ENCODE data around the gene EYS. TPM values are rescaled to one million over a fixed set of nuclear protein-coding genes. Genes with fewer than 3 reads are reported as not detected.

Gene EYS
- total and polyA plus RNA-seq, 5 donors from 2014 or later = 0.03 to 0.09 (median 0.05) TPM; not detected in 1

- Histone ChIP-seq H3K4me3 (ENCODE audit: low read depth, low read length) (no peak overlapping the region), H3K36me3 (ENCODE audit: control insufficient read depth, insufficient read depth, low read length) (no peaks in the 10 kb centered on the region), H3K9me3 (ENCODE audit: control insufficient read depth in 2 of 2, low read length in 2 of 2) (no peaks in the 10 kb centered on the region), H3K27ac (ENCODE audit: insufficient read depth, low read length, poor library complexity, severe bottlenecking) (no peak overlapping the region), H3K4me1 (ENCODE audit: control insufficient read depth, insufficient read depth, low read length, poor library complexity, severe bottlenecking) (no peaks in the 10 kb centered on the region), H3K27me3 (ENCODE audit: control insufficient read depth, insufficient read depth, low read length) (no peaks in the 10 kb centered on the region)
- H3K4me1 Mint-ChIP-seq = no peaks in the 10 kb centered on the region
- DNase-seq (no peak), ATAC-seq (ENCODE audit: low read depth in 2 of 2) (no peak)
- H3K9me3 Mint-ChIP-seq = peaks cover 0 to 41% (median 10%) of the 10 kb centered on the region in 7 donors
- no peak overlapping the region for H3K4me3 Mint-ChIP-seq
- no peak overlapping the region for H3K27ac Mint-ChIP-seq
- H3K27me3 Mint-ChIP-seq = no peaks in the 10 kb centered on the region
- no peaks in the 10 kb centered on the region for H3K36me3 Mint-ChIP-seq
Measured at GRCh38 chr6:64847396-64847795, 859.6 kb downstream of the EYS start.

- no peaks in the 10 kb centered on the region for H3K36me3 ChIP-seq (ENCODE audit: control insufficient read depth, insufficient read depth, low read length)
- DNase-seq (no peak), ATAC-seq (ENCODE audit: low read depth in 2 of 2) (no peak)
- H3K9me3 Mint-ChIP-seq = peaks cover 0 to 30% (median 2%) of the 10 kb centered on the region in 7 donors
- no peaks in the 10 kb centered on the region for H3K27me3 Mint-ChIP-seq
- no peak overlapping the region for H3K27ac Mint-ChIP-seq
- H3K4me1 Mint-ChIP-seq = no peaks in the 10 kb centered on the region
- no peaks in the 10 kb centered on the region for H3K36me3 Mint-ChIP-seq
- no peaks in the 10 kb centered on the region for H3K4me1 ChIP-seq (ENCODE audit: control insufficient read depth, insufficient read depth, low read length, poor library complexity, severe bottlenecking)
- H3K9me3 ChIP-seq (ENCODE audit: control insufficient read depth in 2 of 2, low read length in 2 of 2) = peaks cover 0 to 5% of the 10 kb centered on the region in 2 experiments
- no peak overlapping the region for H3K4me3 ChIP-seq (ENCODE audit: low read depth, low read length)
- no peak overlapping the region for H3K4me3 Mint-ChIP-seq
- no peak overlapping the region for H3K27ac ChIP-seq (ENCODE audit: insufficient read depth, low read length, poor library complexity, severe bottlenecking)
- H3K27me3 ChIP-seq (ENCODE audit: control insufficient read depth, insufficient read depth, low read length) = no peaks in the 10 kb centered on the region
Measured at GRCh38 chr6:64838726-64839125, 868.3 kb downstream of the EYS start.

GRCh38 chr6:64831680-64832079, 875.3 kb downstream of the EYS start:
- ATAC-seq (ENCODE audit: low read depth in 2 of 2) (no peak), DNase-seq (no peak)
- Mint-ChIP-seq H3K27me3 (no peaks in the 10 kb centered on the region), H3K36me3 (no peaks in the 10 kb centered on the region), H3K4me1 (no peaks in the 10 kb centered on the region), H3K27ac (no peak overlapping the region), H3K9me3 (peaks cover 0 to 35% (median 5%) of the 10 kb centered on the region in 7 donors), H3K4me3 (no peak overlapping the region)
- Histone ChIP-seq H3K36me3 (ENCODE audit: control insufficient read depth, insufficient read depth, low read length) (no peaks in the 10 kb centered on the region), H3K9me3 (ENCODE audit: control insufficient read depth in 2 of 2, low read length in 2 of 2) (peaks cover 0 to 21% of the 10 kb centered on the region in 2 experiments), H3K4me3 (ENCODE audit: low read depth, low read length) (no peak overlapping the region), H3K4me1 (ENCODE audit: control insufficient read depth, insufficient read depth, low read length, poor library complexity, severe bottlenecking) (no peaks in the 10 kb centered on the region), H3K27ac (ENCODE audit: insufficient read depth, low read length, poor library complexity, severe bottlenecking) (no peak overlapping the region), H3K27me3 (ENCODE audit: control insufficient read depth, insufficient read depth, low read length) (no peaks in the 10 kb centered on the region)

- H3K27ac Mint-ChIP-seq = no peak overlapping the region
- no peaks in the 10 kb centered on the region for H3K27me3 Mint-ChIP-seq
- H3K9me3 ChIP-seq (ENCODE audit: control insufficient read depth in 2 of 2, low read length in 2 of 2) = peaks cover 0 to 9% of the 10 kb centered on the region in 2 experiments
- H3K4me1 Mint-ChIP-seq = no peaks in the 10 kb centered on the region
- no peak overlapping the region for H3K4me3 Mint-ChIP-seq
- no peaks in the 10 kb centered on the region for H3K27me3 ChIP-seq (ENCODE audit: control insufficient read depth, insufficient read depth, low read length)
- ATAC-seq (ENCODE audit: low read depth in 2 of 2) = no peak
- no peaks in the 10 kb centered on the region for H3K36me3 Mint-ChIP-seq
- no peaks in the 10 kb centered on the region for H3K36me3 ChIP-seq (ENCODE audit: control insufficient read depth, insufficient read depth, low read length)
- no peak overlapping the region for H3K4me3 ChIP-seq (ENCODE audit: low read depth, low read length)
- no peak overlapping the region for H3K27ac ChIP-seq (ENCODE audit: insufficient read depth, low read length, poor library complexity, severe bottlenecking)
- DNase-seq = no peak
- H3K9me3 Mint-ChIP-seq = peaks cover 0 to 20% (median 7%) of the 10 kb centered on the region in 7 donors
- H3K4me1 ChIP-seq (ENCODE audit: control insufficient read depth, insufficient read depth, low read length, poor library complexity, severe bottlenecking) = no peaks in the 10 kb centered on the region
Measured at GRCh38 chr6:64817525-64817924, 889.5 kb downstream of the EYS start.

- Mint-ChIP-seq H3K27ac (no peak overlapping the region), H3K9me3 (peaks cover 0 to 17% (median 2%) of the 10 kb centered on the region in 7 donors), H3K4me1 (no peaks in the 10 kb centered on the region), H3K36me3 (no peaks in the 10 kb centered on the region), H3K27me3 (no peaks in the 10 kb centered on the region), H3K4me3 (no peak overlapping the region)
- H3K27ac ChIP-seq (ENCODE audit: insufficient read depth, low read length, poor library complexity, severe bottlenecking) = no peak overlapping the region
- H3K4me1 ChIP-seq (ENCODE audit: control insufficient read depth, insufficient read depth, low read length, poor library complexity, severe bottlenecking) = no peaks in the 10 kb centered on the region
- H3K9me3 ChIP-seq (ENCODE audit: control insufficient read depth in 2 of 2, low read length in 2 of 2) = peaks cover 0 to 8% of the 10 kb centered on the region in 2 experiments
- ATAC-seq (ENCODE audit: low read depth in 2 of 2) (no peak), DNase-seq (no peak)
- H3K27me3 ChIP-seq (ENCODE audit: control insufficient read depth, insufficient read depth, low read length) = no peaks in the 10 kb centered on the region
- no peak overlapping the region for H3K4me3 ChIP-seq (ENCODE audit: low read depth, low read length)
- H3K36me3 ChIP-seq (ENCODE audit: control insufficient read depth, insufficient read depth, low read length) = no peaks in the 10 kb centered on the region
Measured at GRCh38 chr6:64815718-64816117, 891.3 kb downstream of the EYS start.

- H3K4me1 Mint-ChIP-seq = no peaks in the 10 kb centered on the region
- no peak overlapping the region for H3K4me3 ChIP-seq (ENCODE audit: low read depth, low read length)
- H3K4me1 ChIP-seq (ENCODE audit: control insufficient read depth, insufficient read depth, low read length, poor library complexity, severe bottlenecking) = no peaks in the 10 kb centered on the region
- DNase-seq (no peak), ATAC-seq (ENCODE audit: low read depth in 2 of 2) (no peak)
- no peaks in the 10 kb centered on the region for H3K36me3 Mint-ChIP-seq
- no peak overlapping the region for H3K4me3 Mint-ChIP-seq
- no peaks in the 10 kb centered on the region for H3K36me3 ChIP-seq (ENCODE audit: control insufficient read depth, insufficient read depth, low read length)
- no peak overlapping the region for H3K27ac ChIP-seq (ENCODE audit: insufficient read depth, low read length, poor library complexity, severe bottlenecking)
- peaks cover 0 to 8% (median 4%) of the 10 kb centered on the region in 7 donors for H3K9me3 Mint-ChIP-seq
- peaks cover 0 to 4% of the 10 kb centered on the region in 2 experiments for H3K9me3 ChIP-seq (ENCODE audit: control insufficient read depth in 2 of 2, low read length in 2 of 2)
- H3K27me3 ChIP-seq (ENCODE audit: control insufficient read depth, insufficient read depth, low read length) = no peaks in the 10 kb centered on the region
- H3K27me3 Mint-ChIP-seq = no peaks in the 10 kb centered on the region
- no peak overlapping the region for H3K27ac Mint-ChIP-seq
Measured at GRCh38 chr6:64812138-64812537, 894.9 kb downstream of the EYS start.

- H3K36me3 Mint-ChIP-seq = no peaks in the 10 kb centered on the region
- no peak overlapping the region for H3K27ac ChIP-seq (ENCODE audit: insufficient read depth, low read length, poor library complexity, severe bottlenecking)
- H3K4me1 Mint-ChIP-seq = no peaks in the 10 kb centered on the region
- H3K4me3 ChIP-seq (ENCODE audit: low read depth, low read length) = no peak overlapping the region
- H3K27ac Mint-ChIP-seq = no peak overlapping the region
- no peaks in the 10 kb centered on the region for H3K27me3 ChIP-seq (ENCODE audit: control insufficient read depth, insufficient read depth, low read length)
- no peaks in the 10 kb centered on the region for H3K27me3 Mint-ChIP-seq
- no peaks in the 10 kb centered on the region for H3K36me3 ChIP-seq (ENCODE audit: control insufficient read depth, insufficient read depth, low read length)
- DNase-seq = no peak
- H3K9me3 Mint-ChIP-seq = peaks cover 0 to 8% (median 2%) of the 10 kb centered on the region in 7 donors
- H3K4me1 ChIP-seq (ENCODE audit: control insufficient read depth, insufficient read depth, low read length, poor library complexity, severe bottlenecking) = no peaks in the 10 kb centered on the region
- no peak for ATAC-seq (ENCODE audit: low read depth in 2 of 2)
- H3K4me3 Mint-ChIP-seq = no peak overlapping the region
- peaks cover 0 to 4% of the 10 kb centered on the region in 2 experiments for H3K9me3 ChIP-seq (ENCODE audit: control insufficient read depth in 2 of 2, low read length in 2 of 2)
Measured at GRCh38 chr6:64811119-64811518, 895.9 kb downstream of the EYS start.

GRCh38 chr6:64807785-64808184, 899.2 kb downstream of the EYS start:
- H3K4me1 Mint-ChIP-seq = no peaks in the 10 kb centered on the region
- no peaks in the 10 kb centered on the region for H3K27me3 ChIP-seq (ENCODE audit: control insufficient read depth, insufficient read depth, low read length)
- no peaks in the 10 kb centered on the region for H3K36me3 Mint-ChIP-seq
- no peaks in the 10 kb centered on the region for H3K36me3 ChIP-seq (ENCODE audit: control insufficient read depth, insufficient read depth, low read length)
- no peak overlapping the region for H3K27ac Mint-ChIP-seq
- no peaks in the 10 kb centered on the region for H3K27me3 Mint-ChIP-seq
- no peak overlapping the region for H3K4me3 ChIP-seq (ENCODE audit: low read depth, low read length)
- DNase-seq (no peak), ATAC-seq (ENCODE audit: low read depth in 2 of 2) (no peak)
- no peaks in the 10 kb centered on the region for H3K4me1 ChIP-seq (ENCODE audit: control insufficient read depth, insufficient read depth, low read length, poor library complexity, severe bottlenecking)
- peaks cover 0 to 4% (median 2%) of the 10 kb centered on the region in 7 donors for H3K9me3 Mint-ChIP-seq
- no peak overlapping the region for H3K4me3 Mint-ChIP-seq
- no peak overlapping the region for H3K27ac ChIP-seq (ENCODE audit: insufficient read depth, low read length, poor library complexity, severe bottlenecking)
- H3K9me3 ChIP-seq (ENCODE audit: control insufficient read depth in 2 of 2, low read length in 2 of 2) = peaks cover 0 to 16% of the 10 kb centered on the region in 2 experiments
